Epithelial cell of esophagus (primary cell): ENCODE data around the gene FOXA1.

ENCODE experiments used
- DNase-seq: peaks from one replicate; pipeline ENCODE4 v3.0.0; 2010; ENCODE audit warnings: low read depth
- H3K4me3 ChIP-seq: 2 replicates; pipeline ENCODE4 v1.5.1; 2011; ENCODE audit warnings: mild to moderate bottlenecking, low read length, control low read depth
- TF ChIP-seq, protein P1 (sequence below): IDR thresholded peaks from 2 replicates; pipeline ENCODE4 v1.5.1; 2011; ENCODE audit warnings: low read depth, mild to moderate bottlenecking, low read length, control low read depth, inconsistent platforms; ENCODE audit not compliant: insufficient read depth; ENCODE audit errors: missing control alignments

The FOXA1 gene

GRCh38 chr14:37603688-37604251 lies 8.7 kb upstream of the FOXA1 start:
- DNase-seq, result no peak
- H3K4me3 ChIP-seq, result no peak overlapping the region
- TF ChIP-seq, protein P1, sequence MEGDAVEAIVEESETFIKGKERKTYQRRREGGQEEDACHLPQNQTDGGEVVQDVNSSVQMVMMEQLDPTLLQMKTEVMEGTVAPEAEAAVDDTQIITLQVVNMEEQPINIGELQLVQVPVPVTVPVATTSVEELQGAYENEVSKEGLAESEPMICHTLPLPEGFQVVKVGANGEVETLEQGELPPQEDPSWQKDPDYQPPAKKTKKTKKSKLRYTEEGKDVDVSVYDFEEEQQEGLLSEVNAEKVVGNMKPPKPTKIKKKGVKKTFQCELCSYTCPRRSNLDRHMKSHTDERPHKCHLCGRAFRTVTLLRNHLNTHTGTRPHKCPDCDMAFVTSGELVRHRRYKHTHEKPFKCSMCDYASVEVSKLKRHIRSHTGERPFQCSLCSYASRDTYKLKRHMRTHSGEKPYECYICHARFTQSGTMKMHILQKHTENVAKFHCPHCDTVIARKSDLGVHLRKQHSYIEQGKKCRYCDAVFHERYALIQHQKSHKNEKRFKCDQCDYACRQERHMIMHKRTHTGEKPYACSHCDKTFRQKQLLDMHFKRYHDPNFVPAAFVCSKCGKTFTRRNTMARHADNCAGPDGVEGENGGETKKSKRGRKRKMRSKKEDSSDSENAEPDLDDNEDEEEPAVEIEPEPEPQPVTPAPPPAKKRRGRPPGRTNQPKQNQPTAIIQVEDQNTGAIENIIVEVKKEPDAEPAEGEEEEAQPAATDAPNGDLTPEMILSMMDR, result no peak

DNA sequence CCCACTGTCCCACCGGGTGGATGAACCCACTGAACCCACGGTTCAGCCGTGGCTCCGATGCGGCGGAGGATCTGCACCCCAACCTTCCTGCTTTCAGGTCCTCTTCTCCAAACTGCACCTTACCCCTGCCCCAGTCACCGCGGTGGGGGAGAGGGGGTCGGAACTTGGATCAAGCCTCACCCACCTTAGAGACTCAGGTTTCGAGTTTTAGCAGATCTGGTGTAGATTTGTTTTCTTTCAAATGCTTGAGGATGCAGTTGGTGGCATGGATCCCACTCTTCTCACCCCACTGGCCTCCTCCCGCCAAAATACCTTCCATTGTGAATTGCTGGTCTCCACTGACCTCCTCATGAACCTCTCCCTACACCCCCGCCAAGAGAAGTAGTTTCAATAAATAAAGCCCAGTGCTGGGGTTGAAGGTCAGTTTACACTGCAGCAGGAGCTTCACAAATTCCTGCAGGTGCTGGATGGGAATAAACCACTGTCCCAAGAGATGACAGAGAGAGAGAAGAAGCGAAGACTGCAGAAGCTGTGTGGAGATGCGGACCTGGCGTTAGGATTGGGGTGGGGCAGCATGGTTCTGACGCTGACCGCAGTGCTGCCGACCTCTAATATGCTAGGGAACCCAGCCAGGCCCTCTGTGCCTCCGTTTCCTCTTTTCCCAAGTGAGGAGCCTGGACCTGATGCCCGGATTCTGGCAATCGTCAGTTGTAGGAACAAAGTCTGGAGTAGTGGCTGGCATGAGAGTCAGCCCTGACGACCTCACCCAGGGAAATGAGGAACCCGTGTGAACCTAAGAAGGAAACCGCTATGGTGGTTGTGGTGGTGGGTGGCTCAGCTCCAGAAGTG lies 7.8 kb upstream of the FOXA1 start:
- DNase-seq, result no peak
- TF ChIP-seq, protein P1, result no peak
- H3K4me3 ChIP-seq, result no peak overlapping the region

GRCh38 chr14:37601865-37602264 lies 6.8 kb upstream of the FOXA1 start:
- H3K4me3 ChIP-seq, result no peak overlapping the region
- DNase-seq, result no peak
- TF ChIP-seq, protein P1, result no peak

GRCh38 chr14:37600880-37601741 lies 6.1 kb upstream of the FOXA1 start:
- TF ChIP-seq, protein P1, result no peak
- no peak overlapping the region for H3K4me3 ChIP-seq

DNA sequence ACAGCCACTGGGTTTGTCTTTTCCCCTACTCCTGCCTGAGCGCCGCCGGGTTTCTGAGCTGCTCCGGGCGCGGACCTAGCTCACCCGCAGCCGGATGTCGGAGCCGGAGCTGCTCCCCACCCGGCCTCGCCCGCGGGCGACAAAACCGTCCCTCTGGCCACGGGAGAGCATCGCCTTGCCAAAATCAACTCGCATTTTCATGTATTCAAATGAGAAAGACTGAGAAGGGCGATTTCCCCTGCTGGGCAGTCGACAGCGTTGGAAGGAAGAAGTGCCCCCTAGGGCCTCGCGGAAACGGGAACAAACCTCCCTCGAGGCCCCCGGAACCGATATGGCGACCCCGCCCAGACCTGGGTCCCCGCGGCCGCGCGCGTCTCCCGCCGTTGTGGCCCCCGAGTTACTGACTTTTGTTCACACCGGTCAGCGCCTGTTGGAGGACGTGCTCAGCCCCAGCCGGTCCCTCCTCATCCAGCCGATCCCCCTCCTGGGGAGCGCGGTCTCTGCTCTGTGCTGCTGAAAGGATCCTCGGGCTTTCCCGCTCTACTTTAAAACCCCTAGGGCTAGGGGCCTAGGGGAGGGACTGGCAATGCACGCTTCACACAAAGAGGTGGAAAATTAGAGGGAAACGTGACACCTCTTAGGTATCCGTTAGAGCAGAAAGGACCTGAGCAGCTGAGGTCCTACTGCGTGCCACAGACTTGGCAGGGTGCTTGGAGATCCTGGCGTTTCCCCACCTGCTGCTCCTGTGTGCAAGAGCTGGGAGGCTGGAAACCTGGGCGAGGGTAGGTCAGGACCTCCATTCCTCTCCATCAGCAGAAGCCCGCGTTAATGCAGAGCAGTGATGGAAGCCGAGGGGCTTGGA lies 4.7 kb upstream of the FOXA1 start:
- TF ChIP-seq, protein P1, result no peak
- DNase-seq, result peak; percentile 18
- H3K4me3 ChIP-seq, result peak overlapping the region; percentile 34

More at GRCh38 chr14:37600880-37601741, 6.1 kb upstream of the FOXA1 start:
- no peak for DNase-seq

DNA sequence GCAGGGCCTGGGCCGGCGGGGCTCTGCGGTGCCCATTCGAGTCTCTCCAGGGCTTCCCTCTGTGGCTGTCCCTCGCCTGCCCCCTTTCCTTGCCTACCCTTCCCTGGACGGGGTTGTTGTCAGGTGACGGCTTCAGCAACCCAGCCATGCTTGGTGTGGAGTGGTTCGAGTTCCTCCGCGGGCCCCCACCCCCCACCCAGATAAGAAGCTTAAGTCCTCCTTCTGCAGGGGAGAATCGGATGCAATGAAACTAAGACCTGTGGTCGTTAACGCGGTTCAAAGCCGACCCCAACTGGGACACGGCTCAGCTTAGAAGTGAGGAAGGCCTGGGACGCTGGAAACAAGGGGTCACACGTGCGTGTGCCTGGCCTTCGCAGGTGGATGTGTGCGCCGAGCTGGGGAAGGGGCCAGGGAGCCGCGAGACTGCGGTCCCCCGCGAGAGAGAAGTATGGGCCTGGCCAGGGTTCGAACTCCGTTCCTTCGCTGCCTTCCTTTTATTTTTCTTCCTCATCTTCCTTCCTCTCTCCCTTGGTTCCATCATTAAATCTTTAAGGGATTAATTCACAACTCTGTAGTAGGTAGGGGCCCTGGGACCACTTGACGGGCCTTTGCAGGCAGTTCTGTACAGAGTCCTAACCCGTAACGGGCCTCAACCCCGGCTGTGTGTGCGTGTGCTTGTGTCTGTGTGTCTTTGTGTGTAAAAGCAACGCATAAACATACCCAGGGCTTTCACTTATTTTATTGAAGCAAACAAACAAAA lies 3.9 kb upstream of the FOXA1 start:
- no peak for DNase-seq
- H3K4me3 ChIP-seq, result peak overlapping the region; percentile 34
- TF ChIP-seq, protein P1, result no peak
